22Rv1 (cell line): ENCODE measurements around the gene PRDM11.

Source experiments
- CTCF ChIP-seq: fragments of 450-650 bp; IDR thresholded peaks from 2 replicates; pipeline ENCODE4 v1.5.1; 2017; ENCODE audit warnings: mild to moderate bottlenecking
- ZFX ChIP-seq: fragments of 450-650 bp; IDR thresholded peaks from 2 replicates; pipeline ENCODE4 v1.6.1; 2017; ENCODE audit warnings: antibody characterized with exemption, borderline replicate concordance

DNA sequence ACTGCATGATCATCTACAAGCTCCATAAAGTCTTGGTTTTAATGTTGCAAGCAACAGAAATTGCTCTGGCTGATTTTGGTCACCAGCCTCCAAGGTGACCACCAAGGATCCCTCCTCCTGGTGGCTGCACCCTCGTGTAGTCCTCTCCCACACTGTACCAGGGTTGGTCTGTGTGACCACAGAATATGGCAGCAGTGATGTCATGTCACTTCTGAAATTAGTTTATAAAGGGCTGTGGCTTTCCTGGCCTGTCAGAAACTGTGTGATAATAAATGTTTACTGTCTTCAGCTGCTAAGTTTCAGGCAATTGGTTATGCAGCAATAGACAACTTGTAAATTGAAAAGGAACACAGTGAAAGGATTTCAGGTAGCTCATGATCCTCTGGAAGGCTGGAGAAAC lies 5.3 kb upstream of the PRDM11 start:
- TF ChIP-seq CTCF (no peak), ZFX (no peak)
